ENCODE results near the gene PRPH. TPM values are rescaled to one million over a fixed set of nuclear protein-coding genes. Genes with fewer than 3 reads are reported as not detected.

PRPH gene
- total and polyA plus RNA-seq, 2 of the 8 experiments (the other 6 are each of a cell fraction or from before 2014, with no cell fraction given), result 0.79 to 1.4 TPM

- no peak for TF ChIP-seq CHD7 (IDR thresholded peaks at IDR 0.05; ENCODE audit: insufficient replicate concordance, low read length)
- peak; percentile 35 for TF ChIP-seq ASH2L (IDR thresholded peaks at IDR 0.05; ENCODE audit: low read length)
- TF ChIP-seq BCL11A (IDR thresholded peaks at IDR 0.05; ENCODE audit: low read depth in 2 of 2, low read length in 2 of 2), result no peak
- no peak for TF ChIP-seq BACH1 (IDR thresholded peaks at IDR 0.05; ENCODE audit: low read length)
These were observed 2.1 kb downstream of the PRPH start (continued) for GRCh38 chr12:49296836-49297694.

All from H1 (cell line).